HG03558 (cell line): ENCODE measurements around the gene HDAC1.

Source experiments
- ATAC-seq: cut with Tn5 transposase; IDR thresholded peaks from one replicate; pipeline ENCODE4 v1.9.1; 2021; ENCODE audit warnings: moderate number of reproducible peaks; ENCODE audit not compliant: unreplicated experiment; ENCODE audit errors: extremely low read depth

The HDAC1 gene

GRCh38 chr1:32321712-32322291 is 29.9 kb downstream of the HDAC1 start:
- ATAC-seq: no peak

- ATAC-seq: no peak
These were observed 35.3 kb downstream of the HDAC1 start for GRCh38 chr1:32327204-32327603.

- ATAC-seq: no peak
These were observed 38.1 kb downstream of the HDAC1 start for GRCh38 chr1:32329931-32330466.

GRCh38 chr1:32330558-32331151 is 38.8 kb downstream of the HDAC1 start:
- no peak for ATAC-seq

GRCh38 chr1:32331549-32331948 is 39.7 kb downstream of the HDAC1 start:
- no peak for ATAC-seq

GRCh38 chr1:32332290-32333079 is 40.6 kb downstream of the HDAC1 start:
- ATAC-seq: no peak

- no peak for ATAC-seq
These were observed 41.5 kb downstream of the HDAC1 start for GRCh38 chr1:32333251-32333963.

- no peak for ATAC-seq
These were observed 42.5 kb downstream of the HDAC1 start for GRCh38 chr1:32334274-32334861.

GRCh38 chr1:32334864-32335534 is 43.1 kb downstream of the HDAC1 start:
- no peak for ATAC-seq

- ATAC-seq: no peak
These were observed 43.6 kb downstream of the HDAC1 start for GRCh38 chr1:32335535-32335789.

GRCh38 chr1:32335790-32336590 is 44.1 kb downstream of the HDAC1 start, which contains the start of gene MARCKSL1:
Gene MARCKSL1, minus strand, starts transcription at chr1:32336233. Its CDS starts 200 bp downstream, at chr1:32336033.
- ATAC-seq: no peak

GRCh38 chr1:32336591-32336932 is 44.7 kb downstream of the HDAC1 start:
- ATAC-seq: no peak

- no peak for ATAC-seq
These were observed 45.2 kb downstream of the HDAC1 start for GRCh38 chr1:32336963-32337675.

- no peak for ATAC-seq
These were observed 46.2 kb downstream of the HDAC1 start for GRCh38 chr1:32337855-32338636.

- no peak for ATAC-seq
These were observed 46.8 kb downstream of the HDAC1 start for GRCh38 chr1:32338637-32339145.

GRCh38 chr1:32339363-32339978 is 47.6 kb downstream of the HDAC1 start:
- ATAC-seq: no peak

- ATAC-seq: no peak
These were observed 49.4 kb downstream of the HDAC1 start for GRCh38 chr1:32341186-32341757.
